ENCODE measurements around the gene DMD.

The DMD gene

DNA sequence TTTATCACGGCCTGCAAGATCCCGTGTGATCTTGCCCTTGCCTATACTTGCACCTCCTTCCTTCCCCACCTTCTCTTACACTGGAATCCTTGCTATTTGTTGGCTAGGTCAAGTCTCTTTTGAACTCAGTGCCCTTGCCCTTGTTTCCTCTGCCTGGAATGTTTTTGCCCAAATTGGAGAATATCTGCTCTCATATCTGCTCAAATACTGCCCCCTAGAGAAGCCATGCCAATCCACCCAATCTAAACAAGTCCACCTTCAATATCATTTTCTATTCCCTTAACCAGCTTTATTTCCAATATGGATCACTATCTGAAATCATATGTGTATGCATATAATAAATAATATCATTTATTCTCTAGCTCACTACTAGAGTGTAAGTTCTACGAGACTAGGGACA is 1095.3 kb downstream of the DMD start:
- Mint-ChIP-seq H3K4me3 (no peak overlapping the region), H3K27me3 (ENCODE audit: low read depth) (no peaks in the 10 kb centered on the region), H3K36me3 (ENCODE audit: low read depth) (no peaks in the 10 kb centered on the region), H3K9me3 (peaks cover 6% of the 10 kb centered on the region), H3K27ac (no peak overlapping the region), H3K4me1 (no peaks in the 10 kb centered on the region)
- TF ChIP-seq, protein P1, sequence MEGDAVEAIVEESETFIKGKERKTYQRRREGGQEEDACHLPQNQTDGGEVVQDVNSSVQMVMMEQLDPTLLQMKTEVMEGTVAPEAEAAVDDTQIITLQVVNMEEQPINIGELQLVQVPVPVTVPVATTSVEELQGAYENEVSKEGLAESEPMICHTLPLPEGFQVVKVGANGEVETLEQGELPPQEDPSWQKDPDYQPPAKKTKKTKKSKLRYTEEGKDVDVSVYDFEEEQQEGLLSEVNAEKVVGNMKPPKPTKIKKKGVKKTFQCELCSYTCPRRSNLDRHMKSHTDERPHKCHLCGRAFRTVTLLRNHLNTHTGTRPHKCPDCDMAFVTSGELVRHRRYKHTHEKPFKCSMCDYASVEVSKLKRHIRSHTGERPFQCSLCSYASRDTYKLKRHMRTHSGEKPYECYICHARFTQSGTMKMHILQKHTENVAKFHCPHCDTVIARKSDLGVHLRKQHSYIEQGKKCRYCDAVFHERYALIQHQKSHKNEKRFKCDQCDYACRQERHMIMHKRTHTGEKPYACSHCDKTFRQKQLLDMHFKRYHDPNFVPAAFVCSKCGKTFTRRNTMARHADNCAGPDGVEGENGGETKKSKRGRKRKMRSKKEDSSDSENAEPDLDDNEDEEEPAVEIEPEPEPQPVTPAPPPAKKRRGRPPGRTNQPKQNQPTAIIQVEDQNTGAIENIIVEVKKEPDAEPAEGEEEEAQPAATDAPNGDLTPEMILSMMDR (IDR thresholded peaks at IDR 0.05; ENCODE audit: unreplicated experiment in 3 of 3) = no peak

DNA sequence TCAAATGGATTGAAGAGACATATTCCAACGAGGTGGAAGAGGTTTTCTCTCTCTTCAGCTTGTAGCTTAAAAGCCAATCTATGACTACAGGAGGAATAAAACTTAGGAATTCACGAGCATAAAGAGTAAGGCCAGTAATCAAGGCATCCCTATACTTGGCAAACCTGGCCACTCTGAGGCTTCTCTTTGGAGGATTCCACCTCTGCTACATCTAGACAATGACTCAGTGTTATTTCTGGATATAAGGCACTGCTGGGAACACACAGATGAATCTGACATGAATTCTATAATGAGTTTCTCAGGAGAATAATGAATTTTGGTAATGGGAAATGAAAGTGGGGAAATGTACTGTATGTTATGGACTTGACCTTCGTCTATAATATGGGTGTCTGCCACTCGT is 1123.7 kb downstream of the DMD start:
- Mint-ChIP-seq H3K4me3 (no peak overlapping the region), H3K27me3 (ENCODE audit: low read depth) (no peaks in the 10 kb centered on the region), H3K36me3 (ENCODE audit: low read depth) (no peaks in the 10 kb centered on the region), H3K27ac (no peak overlapping the region), H3K9me3 (peaks cover 2% of the 10 kb centered on the region), H3K4me1 (no peaks in the 10 kb centered on the region)
- TF ChIP-seq, protein P1 (IDR thresholded peaks at IDR 0.05; ENCODE audit: unreplicated experiment in 3 of 3) = no peak

DNA sequence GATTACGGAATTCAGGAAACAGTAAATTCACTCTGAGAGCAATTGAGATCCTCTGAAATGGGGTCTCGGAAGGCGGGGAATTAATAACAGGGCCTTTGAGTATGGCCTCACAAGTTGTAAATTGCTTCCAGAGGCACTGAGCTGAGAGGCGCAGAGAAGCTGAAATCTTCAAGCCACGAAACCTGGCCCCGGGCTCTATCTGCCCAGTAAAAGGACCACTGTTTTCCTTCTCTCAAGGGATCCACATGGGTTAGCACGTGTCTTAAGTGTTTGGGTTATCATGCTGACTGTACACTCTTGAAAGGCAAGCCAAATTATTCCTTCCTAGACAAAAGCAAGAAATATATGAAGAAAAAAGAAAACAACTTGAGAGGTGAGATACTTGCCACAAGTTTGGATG is 1126.6 kb downstream of the DMD start:
- TF ChIP-seq, protein P1 (IDR thresholded peaks at IDR 0.05; ENCODE audit: unreplicated experiment in 3 of 3) = no peak
- H3K27ac Mint-ChIP-seq = no peak overlapping the region
- H3K9me3 Mint-ChIP-seq = peaks cover 6% of the 10 kb centered on the region
- H3K27me3 Mint-ChIP-seq (ENCODE audit: low read depth) = no peaks in the 10 kb centered on the region
- H3K4me3 Mint-ChIP-seq = no peak overlapping the region
- H3K36me3 Mint-ChIP-seq (ENCODE audit: low read depth) = no peaks in the 10 kb centered on the region
- no peaks in the 10 kb centered on the region for H3K4me1 Mint-ChIP-seq

DNA sequence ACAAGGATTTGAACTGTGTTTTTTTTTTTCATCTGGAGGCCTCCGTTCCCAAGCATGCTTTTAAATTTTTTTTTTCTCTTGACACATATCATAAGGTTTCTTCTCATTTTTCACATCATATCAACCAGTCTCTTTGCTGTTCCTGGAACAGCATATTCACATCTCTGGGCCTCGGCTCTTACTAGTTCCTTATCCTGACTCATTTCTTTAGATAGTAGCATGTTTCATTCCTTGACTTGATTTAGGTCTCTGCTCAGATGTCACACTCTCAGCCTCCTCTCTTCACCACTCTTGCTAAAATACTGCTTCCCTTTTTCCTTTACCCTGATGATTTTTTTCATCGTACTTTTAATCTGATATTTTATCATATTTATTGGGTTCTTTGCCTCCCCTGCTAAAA is 1163.1 kb downstream of the DMD start:
- Mint-ChIP-seq H3K27ac (no peak overlapping the region), H3K36me3 (ENCODE audit: low read depth) (no peaks in the 10 kb centered on the region), H3K9me3 (peaks cover 4% of the 10 kb centered on the region), H3K4me3 (no peak overlapping the region), H3K4me1 (no peaks in the 10 kb centered on the region), H3K27me3 (ENCODE audit: low read depth) (no peaks in the 10 kb centered on the region)
- TF ChIP-seq, protein P1 (IDR thresholded peaks at IDR 0.05; ENCODE audit: unreplicated experiment in 3 of 3) = no peak

DNA sequence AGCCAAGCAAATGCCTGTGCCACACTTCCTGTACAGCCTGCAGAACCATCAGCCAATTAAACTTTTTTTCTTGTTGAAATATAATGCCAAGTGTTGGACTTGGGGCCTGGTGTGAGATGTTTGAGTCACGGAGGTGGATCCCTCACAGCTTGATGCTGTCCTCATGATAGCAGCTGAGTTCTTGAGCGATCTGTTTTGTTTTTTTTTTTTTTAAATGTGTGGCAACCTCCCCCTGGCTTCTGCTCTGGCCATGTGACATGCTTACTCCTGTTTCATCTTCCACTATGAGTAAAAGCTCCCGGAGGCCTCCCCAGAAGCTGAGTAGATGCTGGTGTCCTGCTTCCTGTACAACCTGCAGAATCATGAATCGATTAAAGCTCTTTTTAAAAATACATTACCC is 1166.2 kb downstream of the DMD start:
- TF ChIP-seq, protein P1 (IDR thresholded peaks at IDR 0.05; ENCODE audit: unreplicated experiment in 3 of 3) = no peak
- Mint-ChIP-seq H3K27ac (no peak overlapping the region), H3K36me3 (ENCODE audit: low read depth) (no peaks in the 10 kb centered on the region)

DNA sequence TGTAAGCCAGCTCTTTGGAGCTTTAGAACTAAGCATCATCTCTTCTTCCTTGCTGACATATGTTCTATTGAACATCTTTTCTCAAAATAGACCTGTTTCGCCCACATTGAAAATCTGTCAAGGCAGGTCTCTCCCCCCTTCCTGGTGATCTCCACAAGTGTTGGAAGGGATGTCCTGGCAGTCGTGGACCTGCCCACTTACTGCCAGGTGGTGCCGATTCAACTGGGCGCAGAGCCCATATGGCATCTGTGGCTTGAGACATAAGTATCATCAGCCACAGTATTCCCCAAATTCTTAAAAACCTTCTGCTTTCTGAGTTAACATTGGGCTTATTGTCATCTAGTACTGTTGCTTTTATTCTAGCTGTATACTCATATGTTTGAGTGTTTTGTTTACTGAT is 1170.2 kb downstream of the DMD start:
- TF ChIP-seq, protein P1 (IDR thresholded peaks at IDR 0.05; ENCODE audit: unreplicated experiment in 3 of 3) = no peak
- peaks cover 4% of the 10 kb centered on the region for H3K9me3 Mint-ChIP-seq
- H3K4me1 Mint-ChIP-seq = no peaks in the 10 kb centered on the region
- H3K36me3 Mint-ChIP-seq (ENCODE audit: low read depth) = no peaks in the 10 kb centered on the region
- no peaks in the 10 kb centered on the region for H3K27me3 Mint-ChIP-seq (ENCODE audit: low read depth)
- no peak overlapping the region for H3K27ac Mint-ChIP-seq
- no peak overlapping the region for H3K4me3 Mint-ChIP-seq

More for the DNA sequence above, 1166.2 kb downstream of the DMD start:
- Mint-ChIP-seq H3K9me3 (peaks cover 4% of the 10 kb centered on the region), H3K4me3 (no peak overlapping the region), H3K27me3 (ENCODE audit: low read depth) (no peaks in the 10 kb centered on the region), H3K4me1 (no peaks in the 10 kb centered on the region)
